Liver (tissue), 9 donors: ENCODE results near the gene ACOXL. TPM values are rescaled to one million over a fixed set of nuclear protein-coding genes. Genes with fewer than 3 reads are reported as not detected.

ENCODE experiments used
- DNase-seq: peaks from one replicate; pipeline ENCODE4 v3.0.0-alpha.2; 2017; ENCODE audit warnings: low spot score
- H3K27ac ChIP-seq, 2 donors: one replicate each; pipeline ENCODE4 v1.7.0; 2013; ENCODE audit warnings: inconsistent platforms in 2 of 2, low read length in 2 of 2, control low read depth in 1 of 2, low read depth in 1 of 2, mild to moderate bottlenecking in 1 of 2
- H3K27me3 ChIP-seq, 4 donors: one replicate each; pipeline versions ENCODE4 v1.6.1 to v1.7.0; 2013; ENCODE audit warnings: low read length in 3 of 4, inconsistent platforms in 1 of 4, mild to moderate bottlenecking in 1 of 4, moderate library complexity in 1 of 4; ENCODE audit not compliant: control insufficient read depth in 4 of 4, insufficient read depth in 4 of 4
- H3K36me3 ChIP-seq, 4 donors: one replicate each; pipeline versions ENCODE4 v1.6.1 to v1.7.0; 2013; ENCODE audit warnings: low read length in 3 of 4, mild to moderate bottlenecking in 3 of 4, low read depth in 1 of 4, moderate library complexity in 1 of 4; ENCODE audit not compliant: control insufficient read depth in 4 of 4, insufficient read depth in 3 of 4
- H3K4me1 ChIP-seq, 4 donors: one replicate each; pipeline versions ENCODE4 v1.6.1 to v1.7.0; 2013; ENCODE audit warnings: low read length in 3 of 4, mild to moderate bottlenecking in 3 of 4, moderate library complexity in 1 of 4; ENCODE audit not compliant: control insufficient read depth in 4 of 4, insufficient read depth in 4 of 4
- H3K4me3 ChIP-seq, 3 donors: one replicate each; pipeline versions ENCODE4 v1.6.1 to v1.7.0; 2013; ENCODE audit warnings: low read length in 3 of 3, control low read depth in 1 of 3, low read depth in 1 of 3, mild to moderate bottlenecking in 1 of 3
- H3K9ac ChIP-seq, 2 donors: one replicate each; pipeline ENCODE4 v1.7.0; 2013; ENCODE audit warnings: low read length in 2 of 2, mild to moderate bottlenecking in 2 of 2, moderate library complexity in 2 of 2, control low read depth in 1 of 2, low read depth in 1 of 2
- H3K9me3 ChIP-seq, 4 donors: one replicate each; pipeline versions ENCODE4 v1.6.1 to v1.7.0; 2013; ENCODE audit warnings: low read length in 3 of 4; ENCODE audit not compliant: control insufficient read depth in 4 of 4
- EGR1 ChIP-seq, 2 donors: IDR thresholded peaks; 2 replicates each; pipeline ENCODE4 v1.6.1; 2016 to 2018; ENCODE audit warnings: antibody characterized with exemption in 2 of 2, low read depth in 2 of 2
- FOXA1 ChIP-seq: IDR thresholded peaks from 2 replicates; pipeline ENCODE4 v1.6.1; 2016; ENCODE audit warnings: antibody characterized with exemption
- FOXA2 ChIP-seq: IDR thresholded peaks from 2 replicates; pipeline ENCODE4 v1.6.1; 2016; ENCODE audit warnings: antibody characterized with exemption
- GABPA ChIP-seq, 2 donors: IDR thresholded peaks in 1 of 2; conservative IDR thresholded peaks in 1 of 2; 2 replicates each; pipeline ENCODE4 v1.6.1; 2016; ENCODE audit warnings: antibody characterized with exemption in 2 of 2, mild to moderate bottlenecking in 1 of 2, moderate library complexity in 1 of 2
- HNF4A ChIP-seq, 2 donors: conservative IDR thresholded peaks; 2 replicates each; pipeline ENCODE4 v1.6.1; 2016; ENCODE audit warnings: antibody characterized with exemption in 2 of 2, mild to moderate bottlenecking in 2 of 2
- HNF4G ChIP-seq: IDR thresholded peaks from 2 replicates; pipeline ENCODE4 v1.6.1; 2016; ENCODE audit warnings: antibody characterized with exemption
- JUND ChIP-seq, 2 donors: IDR thresholded peaks; 2 replicates each; pipeline ENCODE4 v1.6.1; 2016; ENCODE audit warnings: antibody characterized with exemption in 2 of 2
- MAX ChIP-seq: IDR thresholded peaks from 2 replicates; pipeline ENCODE4 v1.6.1; 2016; ENCODE audit warnings: antibody characterized with exemption
- NR2F2 ChIP-seq: IDR thresholded peaks from 2 replicates; pipeline ENCODE4 v1.6.1; 2016; ENCODE audit warnings: antibody characterized with exemption
- RAD21 ChIP-seq, 2 donors: IDR thresholded peaks; 2 replicates each; pipeline ENCODE4 v1.6.1; 2016; ENCODE audit warnings: antibody characterized with exemption in 2 of 2, mild to moderate bottlenecking in 2 of 2
- RXRA ChIP-seq, 2 donors: IDR thresholded peaks; 2 replicates each; pipeline ENCODE4 v1.6.1; 2017 to 2018; ENCODE audit warnings: antibody characterized with exemption in 2 of 2, mild to moderate bottlenecking in 1 of 2
- SP1 ChIP-seq: IDR thresholded peaks from 2 replicates; pipeline ENCODE4 v1.6.1; 2018; ENCODE audit warnings: antibody characterized with exemption, mild to moderate bottlenecking
- TAF1 ChIP-seq: conservative IDR thresholded peaks from 2 replicates; pipeline ENCODE4 v1.6.1; 2016; ENCODE audit warnings: antibody characterized with exemption, mild to moderate bottlenecking
- YY1 ChIP-seq: IDR thresholded peaks from 2 replicates; pipeline ENCODE4 v1.6.1; 2016; ENCODE audit warnings: antibody characterized with exemption, mild to moderate bottlenecking
- ZBTB33 ChIP-seq: IDR thresholded peaks from 2 replicates; pipeline ENCODE4 v1.6.1; 2016; ENCODE audit warnings: antibody characterized with exemption
- WGBS: extraction: QIAGEN DNeasy Blood & Tissue Kit; methylation state at CpG from one replicate; pipeline ENCODE4 v1.1.7; 2013; 5-methylcytosine and 5-hydroxymethylcytosine counted together
- polyA plus RNA-seq, 2 donors: library from polyadenylated mRNA; stranded (reverse) in 1 of 2; unstranded in 1 of 2; fragments of 200-250 nt in 1 of 2; fragments of >200 nt in 1 of 2; fragmentation: Nextera tagmentation in 1 of 2; extraction: Ambion mirVana in 1 of 2; gene quantifications; one replicate each; pipeline versions ENCODE4 v1.2.1 to v1.2.3, GENCODE V29; 2013 to 2015
- total RNA-seq, 2 donors: library from RNA; depleted of rRNA; stranded (reverse); fragments of >200 nt; gene quantifications; one replicate each; pipeline ENCODE4 v1.2.3, GENCODE V29; 2014
- TF ChIP-seq, protein P1 (sequence below): fragments of 150-350 bp; IDR thresholded peaks from 2 replicates; pipeline ENCODE4 v1.5.1; 2017; ENCODE audit warnings: improper control_type of control experiment, low read depth, low read length; ENCODE audit not compliant: missing input control
- donor health status: healthy.
- donor health status: healthy.
- donor health status: healthy.
- donor health status: healthy.
- donor health status: healthy.

The ACOXL gene
- total and polyA plus RNA-seq, 4 donors: 0.07 TPM; not detected in 3

DNA sequence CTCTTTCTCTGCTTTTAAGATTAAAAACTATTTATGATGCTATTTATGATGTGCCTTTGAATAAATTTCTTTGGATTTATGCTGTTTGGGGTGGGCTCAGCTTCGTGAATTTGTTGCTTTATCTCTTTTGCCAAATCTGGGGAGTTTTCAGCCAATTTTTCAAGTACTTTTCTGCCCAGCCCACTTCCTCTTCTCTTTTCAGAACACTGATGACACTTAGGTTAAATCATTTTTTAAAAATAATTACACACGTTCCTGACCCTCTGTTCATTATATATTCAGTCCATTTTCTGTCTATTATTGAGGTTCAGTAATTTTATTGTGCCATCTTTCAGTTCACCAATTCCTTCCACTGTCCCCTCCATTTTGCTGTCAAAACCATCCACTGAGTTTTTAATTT lies 373.6 kb downstream of the ACOXL start:
- H3K27me3 ChIP-seq: no peaks in the 10 kb centered on the region
- no peak overlapping the region for H3K27ac ChIP-seq
- no peak overlapping the region for H3K9ac ChIP-seq
- TF ChIP-seq RAD21 (IDR thresholded peaks at IDR 0.05) (no peak), JUND (IDR thresholded peaks at IDR 0.05) (no peak), HNF4G (no peak), RXRA (IDR thresholded peaks at IDR 0.05) (no peak), HNF4A (conservative IDR thresholded peaks at IDR 0.05) (no peak), SP1 (no peak), EGR1 (IDR thresholded peaks at IDR 0.05; ENCODE audit: low read depth in 2 of 2) (no peak), GABPA (IDR thresholded peaks at IDR 0.05 in 1 of 2, conservative IDR thresholded peaks at IDR 0.05 in 1 of 2) (no peak)
- H3K4me3 ChIP-seq: no peak overlapping the region
- no peaks in the 10 kb centered on the region for H3K4me1 ChIP-seq
- no peaks in the 10 kb centered on the region for H3K9me3 ChIP-seq
- WGBS: 63% methylated on average over 2 of the region's 2 CpGs
- H3K36me3 ChIP-seq: no peaks in the 10 kb centered on the region
- no peak for DNase-seq

DNA sequence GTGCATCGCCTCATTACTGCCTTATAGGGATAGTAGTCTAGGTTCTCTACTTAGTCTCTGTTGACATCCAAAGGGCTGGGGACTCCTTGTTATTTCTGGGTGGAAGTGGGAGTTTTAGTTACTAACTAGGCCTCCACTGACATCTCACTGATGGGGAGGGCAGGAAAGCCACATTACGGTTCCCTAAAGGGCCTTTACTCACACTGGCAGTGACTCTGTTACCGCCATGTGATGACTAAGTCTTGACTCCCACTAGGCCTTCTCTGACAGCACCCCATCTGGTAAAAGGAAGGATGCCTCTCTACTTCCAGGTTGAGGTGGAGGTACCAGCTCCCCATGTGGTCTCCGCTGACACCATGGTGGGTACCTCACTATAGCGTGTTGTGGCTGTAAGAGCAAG lies 374.3 kb downstream of the ACOXL start:
- WGBS: 96% methylated on average over 5 of the region's 5 CpGs

GRCh38 chr2:111108745-111109271 lies 376.4 kb downstream of the ACOXL start:
- no peaks in the 10 kb centered on the region for H3K9me3 ChIP-seq
- H3K9ac ChIP-seq: no peak overlapping the region
- no peak overlapping the region for H3K27ac ChIP-seq
- no peaks in the 10 kb centered on the region for H3K4me1 ChIP-seq
- no peak overlapping the region for H3K4me3 ChIP-seq
- WGBS: 94% methylated on average over 2 of the region's 2 CpGs
- no peaks in the 10 kb centered on the region for H3K27me3 ChIP-seq
- no peaks in the 10 kb centered on the region for H3K36me3 ChIP-seq
- no peak for DNase-seq
- TF ChIP-seq, protein P1, sequence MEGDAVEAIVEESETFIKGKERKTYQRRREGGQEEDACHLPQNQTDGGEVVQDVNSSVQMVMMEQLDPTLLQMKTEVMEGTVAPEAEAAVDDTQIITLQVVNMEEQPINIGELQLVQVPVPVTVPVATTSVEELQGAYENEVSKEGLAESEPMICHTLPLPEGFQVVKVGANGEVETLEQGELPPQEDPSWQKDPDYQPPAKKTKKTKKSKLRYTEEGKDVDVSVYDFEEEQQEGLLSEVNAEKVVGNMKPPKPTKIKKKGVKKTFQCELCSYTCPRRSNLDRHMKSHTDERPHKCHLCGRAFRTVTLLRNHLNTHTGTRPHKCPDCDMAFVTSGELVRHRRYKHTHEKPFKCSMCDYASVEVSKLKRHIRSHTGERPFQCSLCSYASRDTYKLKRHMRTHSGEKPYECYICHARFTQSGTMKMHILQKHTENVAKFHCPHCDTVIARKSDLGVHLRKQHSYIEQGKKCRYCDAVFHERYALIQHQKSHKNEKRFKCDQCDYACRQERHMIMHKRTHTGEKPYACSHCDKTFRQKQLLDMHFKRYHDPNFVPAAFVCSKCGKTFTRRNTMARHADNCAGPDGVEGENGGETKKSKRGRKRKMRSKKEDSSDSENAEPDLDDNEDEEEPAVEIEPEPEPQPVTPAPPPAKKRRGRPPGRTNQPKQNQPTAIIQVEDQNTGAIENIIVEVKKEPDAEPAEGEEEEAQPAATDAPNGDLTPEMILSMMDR: no peak
- TF ChIP-seq YY1 (no peak), NR2F2 (no peak), HNF4A (conservative IDR thresholded peaks at IDR 0.05) (no peak), ZBTB33 (no peak), EGR1 (IDR thresholded peaks at IDR 0.05; ENCODE audit: low read depth in 2 of 2) (no peak), JUND (IDR thresholded peaks at IDR 0.05) (no peak), MAX (no peak)

More for the DNA sequence above, 374.3 kb downstream of the ACOXL start:
- no peaks in the 10 kb centered on the region for H3K36me3 ChIP-seq
- no peak overlapping the region for H3K4me3 ChIP-seq
- no peak overlapping the region for H3K9ac ChIP-seq
- no peak overlapping the region for H3K27ac ChIP-seq
- no peak for TF ChIP-seq SP1
- TF ChIP-seq NR2F2: no peak
- TF ChIP-seq GABPA (IDR thresholded peaks at IDR 0.05 in 1 of 2, conservative IDR thresholded peaks at IDR 0.05 in 1 of 2): no peak
- TF ChIP-seq RAD21 (IDR thresholded peaks at IDR 0.05): no peak
- no peak for TF ChIP-seq EGR1 (IDR thresholded peaks at IDR 0.05; ENCODE audit: low read depth in 2 of 2)
- TF ChIP-seq ZBTB33: no peak
- TF ChIP-seq RXRA (IDR thresholded peaks at IDR 0.05): no peak
- no peak for TF ChIP-seq HNF4A (conservative IDR thresholded peaks at IDR 0.05)
- no peak for TF ChIP-seq YY1
- no peak for TF ChIP-seq FOXA1
- TF ChIP-seq JUND (IDR thresholded peaks at IDR 0.05): no peak
- TF ChIP-seq TAF1: no peak
- TF ChIP-seq FOXA2: no peak
- no peaks in the 10 kb centered on the region for H3K9me3 ChIP-seq
- no peak for DNase-seq
- no peaks in the 10 kb centered on the region for H3K27me3 ChIP-seq
- no peaks in the 10 kb centered on the region for H3K4me1 ChIP-seq
